COLO829 (cell line): Measurements from ENCODE around the gene GRIK4.
A peak's percentile ranks its signal among the peaks of the same experiment; 100 is the strongest.

Experiments
- DNase-seq: peaks from one replicate; pipeline ENCODE4 v3.0.0; 2012; ENCODE audit warnings: low spot score

Gene GRIK4

GRCh38 chr11:120707663-120708062 is 196.1 kb downstream of the GRIK4 start:
- no peak for DNase-seq

- DNase-seq, result no peak
These were observed 197.1 kb downstream of the GRIK4 start for GRCh38 chr11:120708511-120709183.

GRCh38 chr11:120709808-120710207 is 198.3 kb downstream of the GRIK4 start:
- DNase-seq, result no peak

GRCh38 chr11:120710354-120711131 is 199.0 kb downstream of the GRIK4 start:
- DNase-seq, result peak; percentile 55

- DNase-seq, result no peak
These were observed 200.5 kb downstream of the GRIK4 start for GRCh38 chr11:120712014-120712413.

- no peak for DNase-seq
These were observed 201.3 kb downstream of the GRIK4 start for GRCh38 chr11:120712881-120713280.

- no peak for DNase-seq
These were observed 201.7 kb downstream of the GRIK4 start for GRCh38 chr11:120713296-120713695.

GRCh38 chr11:120714438-120714837 is 202.9 kb downstream of the GRIK4 start:
- DNase-seq, result no peak

- DNase-seq, result no peak
These were observed 203.7 kb downstream of the GRIK4 start for GRCh38 chr11:120715239-120715638.

- no peak for DNase-seq
These were observed 205.5 kb downstream of the GRIK4 start for GRCh38 chr11:120717042-120717441.

- no peak for DNase-seq
These were observed 206.1 kb downstream of the GRIK4 start for GRCh38 chr11:120717623-120718022.

GRCh38 chr11:120718171-120718570 is 206.6 kb downstream of the GRIK4 start:
- no peak for DNase-seq

- DNase-seq, result no peak
These were observed 207.8 kb downstream of the GRIK4 start for GRCh38 chr11:120719348-120719747.

GRCh38 chr11:120720760-120721159 is 209.2 kb downstream of the GRIK4 start:
- DNase-seq, result no peak

- no peak for DNase-seq
These were observed 211.0 kb downstream of the GRIK4 start for GRCh38 chr11:120722524-120722923.

- DNase-seq, result no peak
These were observed 212.2 kb downstream of the GRIK4 start for GRCh38 chr11:120723751-120724150.

GRCh38 chr11:120727752-120728151 is 216.2 kb downstream of the GRIK4 start:
- no peak for DNase-seq

GRCh38 chr11:120735035-120735434 is 223.5 kb downstream of the GRIK4 start:
- no peak for DNase-seq

GRCh38 chr11:120738516-120739046 is 227.0 kb downstream of the GRIK4 start:
- no peak for DNase-seq

- DNase-seq, result no peak
These were observed 228.2 kb downstream of the GRIK4 start for GRCh38 chr11:120739780-120740179.

GRCh38 chr11:120740380-120740779 is 228.8 kb downstream of the GRIK4 start:
- no peak for DNase-seq

- DNase-seq, result no peak
These were observed 232.8 kb downstream of the GRIK4 start for GRCh38 chr11:120744016-120744994.
